Heart left ventricle (tissue), 16 donors: ENCODE measurements around the gene TIMM21. TPM values are rescaled to one million over a fixed set of nuclear protein-coding genes. Genes with fewer than 3 reads are reported as not detected.
A peak's percentile ranks its signal among the peaks of the same experiment; 100 is the strongest.

Source experiments
- ATAC-seq, 4 donors: fragments of 200-7000 bp; cut with Tn5 transposase; one replicate each; pipeline ENCODE4 v1.9.1; 2020 to 2022; ENCODE audit warnings: moderate library complexity in 4 of 4, mild to moderate bottlenecking in 3 of 4, moderate number of reproducible peaks in 1 of 4
- DNase-seq, 5 donors: peaks; one replicate each; pipeline ENCODE4 v3.0.0-alpha.2; 2020
- H3K27ac ChIP-seq, 12 donors: fragments of 200-600 bp; sonication (generic) in 4 of 12; one replicate each; pipeline versions ENCODE4 v1.5.0 to v1.8.0; 2016 to 2022; ENCODE audit warnings: mild to moderate bottlenecking in 2 of 12
- H3K27me3 ChIP-seq, 9 donors: fragments of 200-600 bp; sonication (generic) in 2 of 9; one replicate each; pipeline versions ENCODE4 v1.5.1 to v1.8.0; 2016 to 2022; ENCODE audit warnings: mild to moderate bottlenecking in 3 of 9
- H3K36me3 ChIP-seq, 9 donors: fragments of 200-600 bp; sonication (generic) in 2 of 9; one replicate each; pipeline versions ENCODE4 v1.5.0 to v1.8.0; 2018 to 2022; ENCODE audit warnings: mild to moderate bottlenecking in 2 of 9
- H3K4me1 ChIP-seq, 12 donors: fragments of 200-600 bp; sonication (generic) in 4 of 12; one replicate each; pipeline versions ENCODE4 v1.5.0 to v1.8.0; 2016 to 2022; ENCODE audit warnings: mild to moderate bottlenecking in 3 of 12
- H3K4me3 ChIP-seq, 12 donors: fragments of 200-600 bp; sonication (generic) in 4 of 12; one replicate each; pipeline versions ENCODE4 v1.5.0 to v1.8.0; 2017 to 2022; ENCODE audit warnings: mild to moderate bottlenecking in 9 of 12, moderate library complexity in 4 of 12
- H3K9me3 ChIP-seq, 12 donors: fragments of 200-600 bp; sonication (generic) in 4 of 12; one replicate each; pipeline versions ENCODE4 v1.5.0 to v1.8.0; 2016 to 2022; ENCODE audit warnings: mild to moderate bottlenecking in 1 of 12
- POLR2A ChIP-seq, 2 donors: fragments of 450-650 bp; IDR thresholded peaks; one replicate each; pipeline ENCODE4 v1.6.1; 2017; ENCODE audit warnings: antibody characterized with exemption in 2 of 2, mild to moderate bottlenecking in 2 of 2, moderate library complexity in 2 of 2
- WGBS, 4 donors: extraction: QIAGEN DNeasy Blood & Tissue Kit in 2 of 4; methylation state at CpG; one replicate each; pipeline versions ENCODE4 v1.1.5 to v1.1.7; 2013 to 2018; 5-methylcytosine and 5-hydroxymethylcytosine counted together
- intact Hi-C, 10 donors: fragments of 100-400 bp; cut with DNase I; formaldehyde crosslinking; loops; one replicate each; pipeline versions ENCODE4 v1.11.1 to v1.14.2; 2022
- long read RNA-seq, 3 donors: library from polyadenylated mRNA; unstranded; transcript quantifications; one replicate each; pipeline ENCODE4 v2.0.0, GENCODE V29; 2020 to 2021
- polyA plus RNA-seq, 2 donors: library from polyadenylated mRNA; stranded (reverse); fragments of 200-250 nt; gene quantifications; one replicate each; pipeline ENCODE4 v1.2.3, GENCODE V29; 2013
- total RNA-seq, 9 donors: library from RNA; depleted of rRNA in 2 of 9; stranded (reverse); fragments of >200 nt in 2 of 9; fragmentation: NEBNext Ultra II Directional in 3 of 9; extraction: Animal tissue kit (Norgen Biotek cat#: 25700) in 3 of 9; gene quantifications; one replicate each; pipeline versions ENCODE4 v1.1.0 to v1.2.4, GENCODE V29; 2016 to 2023
- TF ChIP-seq, protein P1 (sequence below), 12 donors: fragments of 200-600 bp; sonication (generic) in 4 of 12; IDR thresholded peaks; one replicate each; pipeline versions ENCODE4 v1.5.0 to v1.8.0; 2018 to 2022; ENCODE audit warnings: antibody characterized with exemption in 12 of 12, mild to moderate bottlenecking in 5 of 12
- donor health status: ischemic (EF 13 %, LVEDD 7.1; RV severe dilation, severe dysfunction).
- donor health status: healthy with polysubstance abuse.
- donor health status: DM: no; HTN: yes; CAD: no.
- donor health status: DM: no; HTN: no; CAD: no.
- donor health status: ischemic (EF 25% LVEDD 6.9; RV normal size, moderate dysfunction).
- donor health status: ischemic (EF 25% LVEDD 5.7; RV mildly dilated, moderate dysfunction).
- donor health status: healthy.
- donor health status: DM: yes; HTN: yes; CAD: no.
- donor health status: ischemic (EF 35%, LVEDD 5.7; RV mildly dilated, moderate dysfunction).
- donor health status: nonischemic (EF 11% LVEDD 7.7; RV severe dilation, severe dysfunction).
- donor health status: DM: yes; HTN: yes; CAD: no.
- donor health status: PGD.
- donor health status: ischemic (EF 29% LVEDD 5.4; RV normal size, mild dysfunction).
- donor health status: nonischemic (EF 23%, LVEDD 6.1; RV moderate dilation, normal function).

TIMM21 gene, protein sequence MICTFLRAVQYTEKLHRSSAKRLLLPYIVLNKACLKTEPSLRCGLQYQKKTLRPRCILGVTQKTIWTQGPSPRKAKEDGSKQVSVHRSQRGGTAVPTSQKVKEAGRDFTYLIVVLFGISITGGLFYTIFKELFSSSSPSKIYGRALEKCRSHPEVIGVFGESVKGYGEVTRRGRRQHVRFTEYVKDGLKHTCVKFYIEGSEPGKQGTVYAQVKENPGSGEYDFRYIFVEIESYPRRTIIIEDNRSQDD
- total RNA-seq (100 to 1,000 TPM in 5 of 9 donors, 10 to 100 TPM in 4; 65.0 to 139 (median 110) TPM), polyA plus RNA-seq (100 to 1,000 TPM in 1 of 2 donors, 10 to 100 TPM in 1; 89.7 to 114 TPM)
- long read RNA-seq, donor 1, transcript TIMM21-201 (6 exons, 3,095 nt) = major isoform, 106 of 131 reads
- long read RNA-seq, donor 1, partial matches to known transcripts = 19 of 131 reads
- long read RNA-seq, donor 1, other reads (novel, unspliced or antisense) = 6 of 131 reads
- long read RNA-seq, donor 2, transcript TIMM21-201 (6 exons, 3,095 nt) = major isoform, 374 of 459 reads
- long read RNA-seq, donor 2, partial matches to known transcripts = 46 of 459 reads
- long read RNA-seq, donor 2, other reads (novel, unspliced or antisense) = 37 of 459 reads
- long read RNA-seq, donor 3, transcript TIMM21-201 (6 exons, 3,095 nt) = major isoform, 60 of 80 reads
- long read RNA-seq, donor 3, partial matches to known transcripts = 16 of 80 reads
- long read RNA-seq, donor 3, other reads (novel, unspliced or antisense) = 4 of 80 reads

DNA sequence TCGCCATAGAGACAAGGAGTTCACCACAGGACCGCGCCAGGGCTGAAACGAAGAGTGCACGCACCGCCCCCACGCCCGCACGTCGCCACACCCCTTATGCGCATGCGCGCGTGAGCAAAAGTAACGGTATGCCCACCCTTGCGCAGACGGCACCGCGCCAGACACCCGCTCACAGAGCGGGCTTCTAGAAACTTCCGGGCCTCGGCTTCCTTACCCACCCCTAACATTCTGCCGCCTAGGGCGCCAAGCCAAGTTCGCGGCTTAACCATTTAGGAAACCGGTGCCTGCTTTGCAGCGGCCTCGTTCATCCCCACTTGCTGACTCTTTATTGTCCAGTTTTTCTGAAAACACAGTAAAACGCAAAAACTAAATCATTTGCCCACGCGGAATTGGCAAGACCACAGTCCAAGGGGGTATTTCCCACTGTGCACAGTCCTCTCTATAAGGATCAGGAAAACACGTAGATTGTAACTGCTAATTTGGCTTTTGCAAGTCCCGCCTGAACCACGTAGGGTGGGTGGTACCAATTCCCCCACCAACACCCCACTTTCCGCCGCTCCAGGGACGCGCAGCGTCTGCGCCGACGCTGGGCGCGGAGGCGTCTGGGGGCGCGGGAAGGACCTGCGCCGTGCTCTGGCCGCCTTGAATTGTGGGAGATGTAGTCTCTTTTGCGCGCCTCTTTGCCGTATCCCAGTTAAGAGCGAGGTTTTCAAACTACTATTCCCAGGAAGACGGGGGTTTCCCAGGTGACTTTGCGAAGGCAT lies at the start of gene TIMM21, which contains the start of gene FBXO15:
Gene TIMM21, plus strand, starts transcription at position 745 of the 764 bp plus-strand sequence. CDS start 286 bp downstream, outside the sequence.
Gene FBXO15, minus strand, starts transcription at position 56 of the 764 bp plus-strand sequence. Its CDS starts 49 bp downstream, at position 7.
- Histone ChIP-seq H3K36me3 (peaks cover 0 to 12% (median 0%) of the 10 kb centered on the region in 9 donors), H3K27me3 (no peaks in the 10 kb centered on the region), H3K9me3 (no peaks in the 10 kb centered on the region), H3K4me3 (peak within 1 kb of the TSS; percentile 69 to 92 (median 82)), H3K4me1 (peaks cover 0 to 48% (median 29%) of the 10 kb centered on the region in 12 donors), H3K27ac (peak within 1 kb of the TSS; percentile 68 to 99 (median 95))
- peak; percentile 96 to 97 (median 97) for ATAC-seq
- TF ChIP-seq, protein P1, sequence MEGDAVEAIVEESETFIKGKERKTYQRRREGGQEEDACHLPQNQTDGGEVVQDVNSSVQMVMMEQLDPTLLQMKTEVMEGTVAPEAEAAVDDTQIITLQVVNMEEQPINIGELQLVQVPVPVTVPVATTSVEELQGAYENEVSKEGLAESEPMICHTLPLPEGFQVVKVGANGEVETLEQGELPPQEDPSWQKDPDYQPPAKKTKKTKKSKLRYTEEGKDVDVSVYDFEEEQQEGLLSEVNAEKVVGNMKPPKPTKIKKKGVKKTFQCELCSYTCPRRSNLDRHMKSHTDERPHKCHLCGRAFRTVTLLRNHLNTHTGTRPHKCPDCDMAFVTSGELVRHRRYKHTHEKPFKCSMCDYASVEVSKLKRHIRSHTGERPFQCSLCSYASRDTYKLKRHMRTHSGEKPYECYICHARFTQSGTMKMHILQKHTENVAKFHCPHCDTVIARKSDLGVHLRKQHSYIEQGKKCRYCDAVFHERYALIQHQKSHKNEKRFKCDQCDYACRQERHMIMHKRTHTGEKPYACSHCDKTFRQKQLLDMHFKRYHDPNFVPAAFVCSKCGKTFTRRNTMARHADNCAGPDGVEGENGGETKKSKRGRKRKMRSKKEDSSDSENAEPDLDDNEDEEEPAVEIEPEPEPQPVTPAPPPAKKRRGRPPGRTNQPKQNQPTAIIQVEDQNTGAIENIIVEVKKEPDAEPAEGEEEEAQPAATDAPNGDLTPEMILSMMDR (IDR thresholded peaks at IDR 0.05) = no peak
- peak in 1 of 2 donors; percentile 63 for TF ChIP-seq POLR2A (IDR thresholded peaks at IDR 0.05)
- intact Hi-C loops = no loop called here
- DNase-seq = peak; percentile 96 to 98 (median 98)
- 0 to 1% (median 1%) methylated on average over 42 to 58 of the region's 58 CpGs for WGBS, 4 donors

DNA sequence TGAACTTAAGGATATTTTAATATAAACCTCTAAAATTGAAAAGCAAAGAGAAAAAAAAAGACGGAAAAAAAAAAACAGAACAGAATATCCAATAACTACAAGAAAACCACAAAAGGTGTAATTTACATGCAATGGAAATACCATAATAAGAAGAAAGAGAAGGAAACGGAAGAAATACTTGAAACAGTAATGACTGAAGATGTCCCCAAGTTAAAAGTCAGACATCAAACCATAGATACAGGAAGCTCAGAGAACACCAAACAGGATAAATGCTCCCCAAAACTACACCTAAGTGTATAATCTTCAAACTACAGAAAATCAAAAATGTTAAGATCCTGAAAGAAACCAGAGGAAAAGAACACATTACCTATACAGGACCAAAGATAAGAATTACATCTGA lies 39.9 kb upstream of the TIMM21 start:
- no peaks in the 10 kb centered on the region for H3K4me1 ChIP-seq
- no peak overlapping the region for H3K27ac ChIP-seq
- ATAC-seq (no peak), DNase-seq (no peak)
- intact Hi-C loops = no loop called here
- no peak for TF ChIP-seq POLR2A (IDR thresholded peaks at IDR 0.05)
- TF ChIP-seq, protein P1 (IDR thresholded peaks at IDR 0.05) = no peak
- H3K9me3 ChIP-seq = peaks cover 0 to 46% (median 9%) of the 10 kb centered on the region in 12 donors
- H3K4me3 ChIP-seq = no peak overlapping the region
- no peaks in the 10 kb centered on the region for H3K27me3 ChIP-seq
- no peaks in the 10 kb centered on the region for H3K36me3 ChIP-seq
- 82 to 97% (median 92%) methylated on average over 2 of the region's 2 CpGs for WGBS, 4 donors

DNA sequence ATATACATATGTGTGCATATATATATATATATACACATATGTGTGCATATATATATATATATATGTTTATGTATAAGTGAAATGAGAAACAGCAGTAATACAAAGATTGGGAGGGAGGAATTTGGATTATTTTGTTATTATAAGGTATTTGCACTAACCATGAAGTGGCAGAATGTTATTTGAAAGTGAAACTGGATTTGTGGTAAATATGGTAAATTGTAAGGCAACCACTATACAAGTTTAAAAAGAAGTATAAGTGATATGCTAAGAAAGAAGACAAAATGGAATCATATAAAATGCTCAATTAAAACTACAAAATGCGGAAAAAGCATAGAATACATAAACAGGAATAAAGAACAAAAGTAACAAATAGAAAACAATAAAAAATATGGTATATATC lies 38.2 kb upstream of the TIMM21 start:
- Histone ChIP-seq H3K27ac (no peak overlapping the region), H3K36me3 (no peaks in the 10 kb centered on the region), H3K27me3 (no peaks in the 10 kb centered on the region), H3K4me3 (no peak overlapping the region), H3K4me1 (no peaks in the 10 kb centered on the region), H3K9me3 (peaks cover 0 to 43% (median 9%) of the 10 kb centered on the region in 12 donors)
- TF ChIP-seq POLR2A (IDR thresholded peaks at IDR 0.05) = no peak
- TF ChIP-seq, protein P1 (IDR thresholded peaks at IDR 0.05) = no peak
- no peak for ATAC-seq
- WGBS, 4 donors = 94 to 99% (median 97%) methylated on average over 1 of the region's 1 CpG
- intact Hi-C loops = loop anchor here in 4 of 10 donors (10.0 kb wide), 2 partner anchors 1345 to 1405 kb away; no protein-coding TSS in a partner anchor
- DNase-seq = no peak
